Kidney (tissue), 14 donors: ENCODE measurements around the gene COP1. TPM values are rescaled to one million over a fixed set of nuclear protein-coding genes. Genes with fewer than 3 reads are reported as not detected.

Source experiments
- DNase-seq, 5 donors: peaks; one replicate each; pipeline ENCODE4 v3.0.0-alpha.2; 2013 to 2020
- FAIRE-seq: peaks from 2 replicates; lab custom pipeline; 2012; peaks lifted over from hg19 to GRCh38; lab: Jason Lieb, UNC
- H3K27ac ChIP-seq, 2 donors: one replicate each; pipeline ENCODE4 v1.7.0; 2013; ENCODE audit warnings: low read depth in 2 of 2, low read length in 2 of 2, inconsistent platforms in 1 of 2
- H3K27me3 ChIP-seq: one replicate; pipeline ENCODE4 v1.7.1; 2013; ENCODE audit warnings: low read length, inconsistent platforms; ENCODE audit not compliant: control insufficient read depth, insufficient read depth
- H3K36me3 ChIP-seq, 3 donors: one replicate each; pipeline versions ENCODE4 v1.7.0 to v1.7.1; 2013; ENCODE audit warnings: low read length in 3 of 3, control low read depth in 1 of 3, inconsistent platforms in 1 of 3; ENCODE audit not compliant: insufficient read depth in 3 of 3, control insufficient read depth in 2 of 3
- H3K4me1 ChIP-seq, 3 donors: one replicate each; pipeline versions ENCODE4 v1.7.0 to v1.7.1; 2013; ENCODE audit warnings: low read length in 3 of 3, inconsistent platforms in 1 of 3, low read depth in 1 of 3; ENCODE audit not compliant: control insufficient read depth in 2 of 3, insufficient read depth in 2 of 3
- H3K4me3 ChIP-seq, 3 donors: one replicate each; pipeline versions ENCODE4 v1.7.0 to v1.8.1; 2013; ENCODE audit warnings: low read length in 3 of 3, control low read depth in 1 of 3, inconsistent platforms in 1 of 3
- H3K9ac ChIP-seq, 3 donors: one replicate each; pipeline versions ENCODE4 v1.7.0 to v1.7.1; 2013; ENCODE audit warnings: low read length in 3 of 3, control low read depth in 1 of 3, inconsistent platforms in 1 of 3
- H3K9me3 ChIP-seq, 3 donors: one replicate each; pipeline versions ENCODE4 v1.7.0 to v1.7.1; 2013; ENCODE audit warnings: low read length in 3 of 3, control low read depth in 1 of 3, inconsistent platforms in 1 of 3; ENCODE audit not compliant: control insufficient read depth in 2 of 3, insufficient read depth in 1 of 3
- intact Hi-C: fragments of 100-400 bp; cut with DNase I; formaldehyde crosslinking; loops from one replicate; pipeline ENCODE4 v1.11.1; 2022
- polyA plus RNA-seq: library from polyadenylated mRNA; stranded (reverse); fragments of 350-450 nt; fragmentation: Illumina TruSeq; extraction: RNeasy Lipid Tissue Mini Kit (QIAGEN cat#74804); gene quantifications from one replicate; pipeline ENCODE4 v1.2.3, GENCODE V29; 2014; ENCODE audit warnings: low read depth, low replicate concordance; ENCODE audit not compliant: insufficient read depth
- total RNA-seq: library from RNA; stranded (reverse); fragmentation: NEBNext Ultra II Directional; extraction: Animal tissue kit (Norgen Biotek cat#: 25700); gene quantifications from one replicate; pipeline ENCODE4 v1.2.1, GENCODE V29; 2021
- TF ChIP-seq, protein P1 (sequence below): IDR thresholded peaks from 3 replicates; pipeline ENCODE4 v1.5.1; 2012; ENCODE audit warnings: mild to moderate bottlenecking, moderate library complexity, borderline replicate concordance; ENCODE audit not compliant: insufficient read depth; ENCODE audit errors: extremely low read depth
- donor health status: control.
- donor health status: control.
- donor health status: control.
- donor health status: control.
- donor health status: control.
- donor health status: DM: yes; HTN: yes; CAD: no.
- donor health status: Normal renal cell carcinoma (clear cell type).

COP1 gene
- total and polyA plus RNA-seq, 2 donors from 2014 or later, result 38.3 to 40.2 TPM

DNA sequence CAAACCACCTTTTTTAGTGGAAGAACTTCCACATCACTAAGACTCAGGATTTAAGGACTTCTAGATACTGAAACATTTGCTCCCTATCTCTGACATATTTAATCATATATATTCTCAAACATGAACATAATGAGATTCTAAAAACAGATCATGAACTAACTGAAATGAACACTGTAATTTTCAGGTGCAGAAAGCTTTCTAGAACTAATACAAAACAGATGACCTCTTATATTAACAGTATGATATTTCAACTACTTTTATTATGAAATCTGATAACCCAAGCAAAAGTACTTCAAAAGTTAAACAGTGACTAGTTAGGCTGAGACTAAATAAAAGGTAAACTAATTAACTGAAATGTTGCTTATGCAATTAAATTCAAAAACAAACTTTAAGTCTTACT lies 157.5 kb downstream of the COP1 start:
- Histone ChIP-seq H3K4me3 (no peak overlapping the region), H3K27me3 (no peaks in the 10 kb centered on the region), H3K9me3 (no peaks in the 10 kb centered on the region), H3K36me3 (no peaks in the 10 kb centered on the region), H3K27ac (no peak overlapping the region), H3K4me1 (peaks cover 0 to 6% (median 0%) of the 10 kb centered on the region in 3 donors), H3K9ac (no peak overlapping the region)
- intact Hi-C loops, result no loop called here
- TF ChIP-seq, protein P1, sequence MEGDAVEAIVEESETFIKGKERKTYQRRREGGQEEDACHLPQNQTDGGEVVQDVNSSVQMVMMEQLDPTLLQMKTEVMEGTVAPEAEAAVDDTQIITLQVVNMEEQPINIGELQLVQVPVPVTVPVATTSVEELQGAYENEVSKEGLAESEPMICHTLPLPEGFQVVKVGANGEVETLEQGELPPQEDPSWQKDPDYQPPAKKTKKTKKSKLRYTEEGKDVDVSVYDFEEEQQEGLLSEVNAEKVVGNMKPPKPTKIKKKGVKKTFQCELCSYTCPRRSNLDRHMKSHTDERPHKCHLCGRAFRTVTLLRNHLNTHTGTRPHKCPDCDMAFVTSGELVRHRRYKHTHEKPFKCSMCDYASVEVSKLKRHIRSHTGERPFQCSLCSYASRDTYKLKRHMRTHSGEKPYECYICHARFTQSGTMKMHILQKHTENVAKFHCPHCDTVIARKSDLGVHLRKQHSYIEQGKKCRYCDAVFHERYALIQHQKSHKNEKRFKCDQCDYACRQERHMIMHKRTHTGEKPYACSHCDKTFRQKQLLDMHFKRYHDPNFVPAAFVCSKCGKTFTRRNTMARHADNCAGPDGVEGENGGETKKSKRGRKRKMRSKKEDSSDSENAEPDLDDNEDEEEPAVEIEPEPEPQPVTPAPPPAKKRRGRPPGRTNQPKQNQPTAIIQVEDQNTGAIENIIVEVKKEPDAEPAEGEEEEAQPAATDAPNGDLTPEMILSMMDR, result no peak
- DNase-seq (no peak), FAIRE-seq (peak; percentile 42)

DNA sequence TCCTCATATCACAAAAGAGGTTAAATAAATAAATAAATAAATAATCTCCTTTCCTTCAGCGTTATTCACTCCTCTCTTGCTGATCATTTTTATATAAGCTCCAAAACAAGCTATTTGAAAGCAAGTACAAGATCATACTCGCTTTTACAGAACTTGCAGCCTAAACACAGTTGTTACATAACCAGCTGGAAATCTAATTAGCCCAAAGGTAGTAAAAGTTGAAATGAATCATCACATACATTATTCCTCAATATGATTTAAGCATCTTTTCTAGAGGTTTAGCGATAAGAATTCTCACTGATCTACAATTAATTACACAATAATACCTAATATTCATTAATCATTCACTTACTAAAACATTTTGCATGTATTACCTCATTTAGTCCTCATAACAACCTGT lies 160.2 kb downstream of the COP1 start:
- H3K9me3 ChIP-seq, result no peaks in the 10 kb centered on the region
- peaks cover 0 to 6% (median 0%) of the 10 kb centered on the region in 3 donors for H3K4me1 ChIP-seq
- no peak for FAIRE-seq
- no peak overlapping the region for H3K27ac ChIP-seq
- H3K9ac ChIP-seq, result no peak overlapping the region
- no peak overlapping the region for H3K4me3 ChIP-seq
- intact Hi-C loops, result no loop called here
- no peak for DNase-seq
- no peaks in the 10 kb centered on the region for H3K27me3 ChIP-seq
- TF ChIP-seq, protein P1, result no peak
- peaks cover 0 to 3% (median 0%) of the 10 kb centered on the region in 3 donors for H3K36me3 ChIP-seq

DNA sequence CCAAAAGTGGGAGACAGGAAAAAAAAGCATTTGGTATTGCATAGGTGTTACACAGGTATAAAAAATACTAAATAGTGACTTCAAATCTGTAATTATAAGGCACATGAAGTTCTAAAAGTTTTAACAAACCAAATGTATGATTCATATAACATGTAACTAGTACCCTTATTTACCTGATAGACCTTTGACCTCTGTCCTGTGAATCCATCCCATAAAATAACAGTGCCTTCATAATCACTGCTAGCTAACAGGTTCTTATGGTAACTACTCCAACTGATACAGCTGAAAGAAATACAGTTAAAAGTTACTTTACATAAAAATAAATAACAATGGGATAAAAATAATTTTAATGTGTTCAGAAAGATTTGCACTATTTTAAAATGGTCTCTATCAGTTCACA lies 163.5 kb downstream of the COP1 start:
- Histone ChIP-seq H3K36me3 (peaks cover 0 to 3% (median 2%) of the 10 kb centered on the region in 3 donors), H3K4me1 (no peaks in the 10 kb centered on the region), H3K9ac (no peak overlapping the region), H3K27ac (no peak overlapping the region), H3K9me3 (no peaks in the 10 kb centered on the region), H3K27me3 (no peaks in the 10 kb centered on the region), H3K4me3 (no peak overlapping the region)
- DNase-seq, result no peak
- TF ChIP-seq, protein P1, result no peak
- intact Hi-C loops, result no loop called here
- FAIRE-seq, result no peak

DNA sequence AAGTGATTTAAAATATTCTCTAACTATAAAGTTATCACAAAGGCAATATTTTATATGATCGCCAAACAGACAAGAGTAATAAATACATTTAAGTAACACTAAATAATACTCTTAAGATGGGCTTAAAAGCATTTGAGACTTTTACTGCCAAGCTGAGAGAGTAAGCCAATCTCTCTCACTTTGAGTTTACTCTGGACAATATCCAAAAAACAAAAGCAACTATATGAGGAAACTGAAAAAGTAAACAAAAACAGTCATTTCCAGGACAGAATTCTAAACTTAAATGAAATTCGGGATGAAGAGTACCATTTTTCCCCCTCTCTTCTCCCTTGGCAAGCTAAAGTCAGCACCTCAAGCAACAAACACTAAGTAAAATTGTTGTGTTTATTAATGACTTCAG lies 173.2 kb downstream of the COP1 start:
- Histone ChIP-seq H3K4me3 (no peak overlapping the region), H3K9ac (no peak overlapping the region), H3K4me1 (no peaks in the 10 kb centered on the region), H3K9me3 (no peaks in the 10 kb centered on the region), H3K27me3 (no peaks in the 10 kb centered on the region), H3K27ac (no peak overlapping the region), H3K36me3 (peaks cover 0 to 9% (median 2%) of the 10 kb centered on the region in 3 donors)
- TF ChIP-seq, protein P1, result no peak
- intact Hi-C loops, result no loop called here
- DNase-seq (peak in 2 of 5 donors; percentile 32 to 63), FAIRE-seq (no peak)
